Endothelial cell of umbilical vein (primary cell): ENCODE data around the gene CDC23. TPM values are rescaled to one million over a fixed set of nuclear protein-coding genes. Genes with fewer than 3 reads are reported as not detected.

Experiments
- BruUV-seq: library from RNA; stranded (reverse); fragments of 400-500 nt; replicated peaks from 2 replicates; lab custom pipeline; 2021; lab: Mats Ljungman, UMichigan
- CTCF ChIA-PET: fragments of 300-600, 350-600 bp; sonication (Branson Sonifier 250); formaldehyde crosslinking; loops from one replicate; lab custom pipeline; 2021; ENCODE audit warnings: antibody characterized with exemption, inconsistent platforms; lab: Charles Lee
- POLR2A ChIA-PET: fragments of 300-600, 350-600 bp; sonication (Branson Sonifier 250); formaldehyde crosslinking; loops from one replicate; lab custom pipeline; 2021; ENCODE audit warnings: antibody characterized with exemption, inconsistent platforms; lab: Charles Lee
- DNase-seq: peaks from one replicate; pipeline ENCODE4 v3.0.0-alpha.2; 2011; ENCODE audit warnings: low read depth, low spot score
- FAIRE-seq: peaks from 2 replicates; lab custom pipeline; 2011; peaks lifted over from hg19 to GRCh38; lab: Jason Lieb, UNC
- H2AFZ ChIP-seq: 2 replicates; pipeline ENCODE4 v1.6.0; 2012; ENCODE audit warnings: low read depth, low read length, control low read depth, inconsistent platforms
- H3K27ac ChIP-seq: 2 replicates; pipeline ENCODE4 v1.5.1; 2011; ENCODE audit warnings: low read depth, mild to moderate bottlenecking, control low read depth, low read length, moderate library complexity; ENCODE audit not compliant: insufficient read depth
- H3K27me3 ChIP-seq, 2 experiments: 2 replicates each; pipeline versions ENCODE4 v1.6.0 to v1.6.1; 2011; ENCODE audit warnings: low read length in 2 of 2, mixed read lengths in 1 of 2; ENCODE audit not compliant: control insufficient read depth in 2 of 2, insufficient read depth in 2 of 2
- H3K36me3 ChIP-seq, 2 experiments: 2 replicates in 1 of 2; 3 replicates in 1 of 2; pipeline ENCODE4 v1.5.1; 2011; ENCODE audit warnings: low read length in 2 of 2, mild to moderate bottlenecking in 1 of 2, moderate library complexity in 1 of 2; ENCODE audit not compliant: control insufficient read depth in 2 of 2, insufficient read depth in 2 of 2; ENCODE audit errors: extremely low read depth in 1 of 2
- H3K4me1 ChIP-seq: 3 replicates; pipeline ENCODE4 v1.5.1; 2011; ENCODE audit warnings: mild to moderate bottlenecking, low read length; ENCODE audit not compliant: control insufficient read depth, insufficient read depth; ENCODE audit errors: extremely low read depth
- H3K4me2 ChIP-seq: 2 replicates; pipeline ENCODE4 v1.6.1; 2011; ENCODE audit warnings: low read length, control low read depth, mixed read lengths; ENCODE audit not compliant: insufficient read depth
- H3K4me3 ChIP-seq, 3 experiments: fragments of 200-600 bp in 1 of 3; sonication (generic), shearing (Covaris generic) in 1 of 3; replicated peaks in 1 of 3; 2 replicates each; pipeline ENCODE4 v1.5.1; 2011 to 2016; ENCODE audit warnings: control low read depth in 3 of 3, low read length in 3 of 3, mild to moderate bottlenecking in 2 of 3, inconsistent platforms in 1 of 3, low read depth in 1 of 3, moderate library complexity in 1 of 3; ENCODE audit not compliant: insufficient read depth in 1 of 3
- H3K79me2 ChIP-seq: 2 replicates; pipeline ENCODE4 v1.6.0; 2012; ENCODE audit warnings: low read length, inconsistent platforms; ENCODE audit not compliant: control insufficient read depth, insufficient read depth
- H3K9ac ChIP-seq: replicated peaks from 2 replicates; pipeline ENCODE3; 2011; ENCODE audit warnings: low read length, control low read depth; ENCODE audit not compliant: insufficient read depth; ENCODE audit errors: extremely low read depth
- H3K9me1 ChIP-seq: replicated peaks from 3 replicates; pipeline ENCODE4 v1.6.0; 2011; ENCODE audit warnings: mild to moderate bottlenecking, low read length; ENCODE audit not compliant: control insufficient read depth, insufficient read depth; ENCODE audit errors: extremely low read depth
- H3K9me3 ChIP-seq: replicated peaks from 2 replicates; pipeline ENCODE4 v1.5.1; 2012; ENCODE audit warnings: low read length, inconsistent platforms; ENCODE audit not compliant: control insufficient read depth, insufficient read depth
- H4K20me1 ChIP-seq: replicated peaks from 2 replicates; pipeline ENCODE3; 2011; ENCODE audit warnings: mild to moderate bottlenecking, low read length; ENCODE audit not compliant: control insufficient read depth, insufficient read depth; ENCODE audit errors: extremely low read depth
- CTCF ChIP-seq, 2 donors: IDR thresholded peaks; 1 replicate in 1 of 2; 2 replicates in 1 of 2; pipeline ENCODE4 v1.5.1; 2011; ENCODE audit warnings: low read length in 2 of 2, mild to moderate bottlenecking in 2 of 2, moderate library complexity in 2 of 2, control low read depth in 1 of 2, inconsistent platforms in 1 of 2, low read depth in 1 of 2; ENCODE audit not compliant: insufficient read depth in 1 of 2; ENCODE audit errors: extremely low read depth in 1 of 2
- FOS ChIP-seq: IDR thresholded peaks from 2 replicates; pipeline ENCODE4 v1.6.1; 2011; ENCODE audit warnings: mild to moderate bottlenecking, low read length, moderate library complexity, borderline replicate concordance; ENCODE audit not compliant: insufficient read depth
- JUN ChIP-seq: IDR thresholded peaks from 2 replicates; pipeline ENCODE4 v1.6.1; 2011; ENCODE audit warnings: borderline replicate concordance, low read depth; ENCODE audit not compliant: insufficient read length, insufficient read depth
- MAX ChIP-seq: IDR thresholded peaks from 2 replicates; pipeline ENCODE4 v1.6.1; 2011; ENCODE audit not compliant: insufficient read depth, insufficient read length
- POLR2A ChIP-seq: IDR thresholded peaks from 2 replicates; pipeline ENCODE4 v1.6.1; 2012; ENCODE audit warnings: low read depth, mild to moderate bottlenecking, control low read depth, low read length
- POLR2AphosphoS5 ChIP-seq: IDR thresholded peaks from 2 replicates; pipeline ENCODE4 v1.6.1; 2012; ENCODE audit warnings: low read depth, mild to moderate bottlenecking, control low read depth, low read length, moderate library complexity; ENCODE audit not compliant: insufficient read depth
- dilution Hi-C: fragments of 300-500 bp; cut with MboI; formaldehyde crosslinking; loops from one replicate; pipeline ENCODE4 v1.15.0; 2019; ENCODE audit warnings: low sequenced_read_pairs; ENCODE audit not compliant: extremely low pct_ligation_motif_present
- intact Hi-C: fragments of 100-400 bp; cut with micrococcal nuclease; formaldehyde crosslinking; loops from one replicate; pipeline ENCODE4 v1.10.0; 2022
- polyA plus RNA-seq, 4 experiments: library from polyadenylated mRNA; depleted of rRNA in 3 of 4; stranded (reverse) in 3 of 4; unstranded in 1 of 4; fragments of >200 nt; gene quantifications; 2 replicates each; pipeline versions ENCODE4 v1.2.1 to v1.2.3, GENCODE V29; 2011 to 2012; ENCODE audit warnings: missing spikeins in 1 of 4
- total RNA-seq: library from RNA; stranded (reverse); gene quantifications from 2 replicates; pipeline ENCODE4 v1.2.3, GENCODE V29; 2021

The CDC23 gene
- total and polyA plus RNA-seq, 2 donors (not counting 3 experiments of a cell fraction or from before 2014, with no cell fraction given), result 28.5 to 41.2 TPM

DNA sequence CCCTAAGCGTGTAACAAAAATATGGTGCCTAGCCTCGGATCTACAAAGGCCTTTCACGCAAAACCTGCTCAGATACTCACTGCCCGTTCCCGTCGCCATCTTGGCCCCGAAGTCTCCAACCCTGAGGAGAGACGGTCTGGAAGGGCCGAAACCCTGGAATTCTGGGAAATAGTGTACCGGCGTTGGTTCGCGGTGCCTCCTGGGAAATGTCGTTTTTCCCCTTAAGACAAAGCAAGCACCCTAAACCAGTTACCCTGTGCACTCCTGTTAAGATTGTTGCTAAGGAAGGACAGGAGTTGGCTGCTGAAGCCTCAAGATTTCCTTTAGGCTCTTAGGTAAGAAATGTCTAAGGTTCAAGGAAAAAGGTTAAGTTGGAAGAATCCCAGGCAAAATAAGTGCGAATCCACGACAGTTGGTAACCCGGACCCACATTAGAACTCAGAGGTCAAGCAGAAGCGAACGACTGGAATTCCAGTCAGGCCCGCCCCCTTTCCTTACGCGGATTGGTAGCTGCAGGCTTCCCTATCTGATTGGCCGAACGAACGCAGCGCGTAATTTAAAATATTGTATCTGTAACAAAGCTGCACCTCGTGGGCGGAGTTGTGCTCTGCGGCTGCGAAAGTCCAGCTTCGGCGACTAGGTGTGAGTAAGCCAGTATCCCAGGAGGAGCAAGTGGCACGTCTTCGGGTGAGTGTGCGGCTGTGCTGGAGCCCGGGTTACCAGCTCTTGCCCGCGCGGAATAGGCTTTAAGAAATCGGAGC, 34.4 kb downstream of the CDC23 start, which contains the start of the genes BRD8 and KIF20A:
BRD8 (minus strand) TSS at position 115 of the 761 bp plus-strand sequence; CDS start at position 99, 16 bp downstream.
KIF20A (plus strand) TSS at position 597 of the 761 bp plus-strand sequence. CDS start 569 bp downstream, outside the sequence.
- DNase-seq, result peak; percentile 98
- no peak for TF ChIP-seq JUN
- TF ChIP-seq MAX, result peak; percentile 92
- TF ChIP-seq POLR2AphosphoS5, result peak; percentile 77
- no peak for TF ChIP-seq FOS
- TF ChIP-seq POLR2A, result peak; percentile 69
- TF ChIP-seq CTCF (IDR thresholded peaks at IDR 0.05; ENCODE audit: extremely low read depth in 1 of 2, insufficient read depth in 1 of 2, low read depth in 1 of 2, low read length in 2 of 2), result no peak
- Histone ChIP-seq H3K79me2 (peaks cover 46% of the 10 kb centered on the region), H2AFZ (peak within 1 kb of the TSS; percentile 63), H3K9me3 (no peaks in the 10 kb centered on the region), H3K9ac (peak within 1 kb of the TSS; percentile 88), H3K27me3 (no peaks in the 10 kb centered on the region), H3K9me1 (no peaks in the 10 kb centered on the region), H3K36me3 (peaks cover 9 to 15% of the 10 kb centered on the region in 2 experiments), H3K4me2 (peak within 1 kb of the TSS; percentile 64), H3K27ac (peak within 1 kb of the TSS; percentile 68), H4K20me1 (no peaks in the 10 kb centered on the region), H3K4me1 (peaks cover 22% of the 10 kb centered on the region), H3K4me3 (peak within 1 kb of the TSS; percentile 71 to 95 (median 87))
- POLR2A ChIA-PET, result no interaction called here
- CTCF ChIA-PET, result interaction anchor here (1.0 to 2.1 kb wide), 4 partner anchors 11 to 325 kb away, joined by 4 to 10 read pairs (median 8); no protein-coding TSS in a partner anchor
- dilution Hi-C loops, result no loop called here
- FAIRE-seq, result peak; percentile 96
- intact Hi-C loops, result loop anchor here (1.0 to 5.0 kb wide), 3 partner anchors 35 to 154 kb away; partner anchors contain the start of genes CDC23 and CDC25C
- no TSS peak for BruUV-seq
